Measurements from ENCODE around the gene ARV1.

The ARV1 gene

GRCh38 chr1:230978491-230979388 is at the start of gene ARV1, which contains the start of gene TTC13:
Gene ARV1 (plus strand): TSS chr1:230979094. CDS start chr1:230979106, 12 bp downstream.
Gene TTC13 (minus strand): TSS chr1:230978861. CDS start chr1:230978830, 31 bp downstream.
- DNase-seq: peak; percentile 94

- DNase-seq: no peak
These were observed 47.9 kb upstream of the ARV1 start for GRCh38 chr1:230930986-230931385.

- DNase-seq: no peak
These were observed 43.0 kb upstream of the ARV1 start for GRCh38 chr1:230935852-230936251.

- DNase-seq: no peak
These were observed 42.4 kb upstream of the ARV1 start for GRCh38 chr1:230936475-230936874.

GRCh38 chr1:230937371-230937770 is 41.5 kb upstream of the ARV1 start:
- DNase-seq: no peak

GRCh38 chr1:230938924-230939368 is 39.9 kb upstream of the ARV1 start:
- DNase-seq: no peak

GRCh38 chr1:230939806-230940489 is 38.9 kb upstream of the ARV1 start:
- no peak for DNase-seq

- DNase-seq: no peak
These were observed 38.0 kb upstream of the ARV1 start for GRCh38 chr1:230940848-230941247.

- DNase-seq: no peak
These were observed 35.8 kb upstream of the ARV1 start for GRCh38 chr1:230943048-230943593.

- DNase-seq: no peak
These were observed 30.6 kb upstream of the ARV1 start for GRCh38 chr1:230948301-230948700.

- no peak for DNase-seq
These were observed 30.0 kb upstream of the ARV1 start for GRCh38 chr1:230948903-230949302.

- DNase-seq: no peak
These were observed 28.5 kb upstream of the ARV1 start for GRCh38 chr1:230950404-230950803.

GRCh38 chr1:230957580-230957989 is 21.3 kb upstream of the ARV1 start:
- no peak for DNase-seq

GRCh38 chr1:230958370-230958769 is 20.5 kb upstream of the ARV1 start:
- DNase-seq: no peak

GRCh38 chr1:230964896-230965295 is 14.0 kb upstream of the ARV1 start:
- DNase-seq: no peak

- DNase-seq: no peak
These were observed 13.4 kb upstream of the ARV1 start for GRCh38 chr1:230965535-230965934.

- no peak for DNase-seq
These were observed 12.5 kb upstream of the ARV1 start for GRCh38 chr1:230966358-230966873.

- DNase-seq: no peak
These were observed 8.5 kb upstream of the ARV1 start for GRCh38 chr1:230970432-230970831.

GRCh38 chr1:230971771-230972170 is 7.1 kb upstream of the ARV1 start:
- DNase-seq: no peak

- peak; percentile 24 for DNase-seq
These were observed 6.0 kb upstream of the ARV1 start for GRCh38 chr1:230972855-230973271.

GRCh38 chr1:230975636-230976035 is 3.3 kb upstream of the ARV1 start:
- no peak for DNase-seq

- no peak for DNase-seq
These were observed 2.5 kb upstream of the ARV1 start for GRCh38 chr1:230976360-230976759.
